GM18861 (cell line): ENCODE measurements around the gene SASH3.
A peak's percentile ranks its signal among the peaks of the same experiment; 100 is the strongest.

Experiments used
- ATAC-seq: cut with Tn5 transposase; IDR thresholded peaks from one replicate; pipeline ENCODE4 v1.9.1; 2021; ENCODE audit not compliant: unreplicated experiment

Gene SASH3

DNA sequence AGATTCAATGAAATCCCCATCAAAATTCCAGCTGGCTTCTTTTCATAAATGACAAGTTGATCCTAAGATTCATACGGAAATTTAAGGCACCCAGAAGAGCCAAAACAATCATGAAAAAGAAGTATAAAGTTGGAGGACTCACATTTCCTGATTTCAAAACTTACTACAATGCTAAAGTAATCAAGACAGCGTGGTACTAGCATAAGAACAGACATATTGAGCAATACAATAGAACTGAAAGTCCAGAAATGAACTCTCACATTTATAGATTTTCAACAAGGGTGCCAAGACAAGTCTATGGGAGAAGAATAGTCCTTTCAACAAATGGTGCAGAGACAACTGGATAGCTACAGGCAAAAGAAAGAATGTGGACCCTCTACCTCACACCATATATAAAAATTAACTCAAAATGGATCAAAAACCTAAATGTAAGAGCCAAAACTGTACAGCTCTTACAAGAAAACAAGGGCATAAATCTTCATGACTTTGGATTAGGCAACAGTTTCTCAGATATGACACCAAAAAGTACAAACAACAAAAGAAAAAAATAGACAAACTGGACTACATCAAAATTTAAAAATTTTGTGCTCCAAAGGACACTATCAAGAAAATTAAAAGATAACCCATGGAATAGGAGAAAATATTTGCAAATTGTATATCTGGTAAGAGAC is 28.5 kb downstream of the SASH3 start:
- ATAC-seq = no peak

DNA sequence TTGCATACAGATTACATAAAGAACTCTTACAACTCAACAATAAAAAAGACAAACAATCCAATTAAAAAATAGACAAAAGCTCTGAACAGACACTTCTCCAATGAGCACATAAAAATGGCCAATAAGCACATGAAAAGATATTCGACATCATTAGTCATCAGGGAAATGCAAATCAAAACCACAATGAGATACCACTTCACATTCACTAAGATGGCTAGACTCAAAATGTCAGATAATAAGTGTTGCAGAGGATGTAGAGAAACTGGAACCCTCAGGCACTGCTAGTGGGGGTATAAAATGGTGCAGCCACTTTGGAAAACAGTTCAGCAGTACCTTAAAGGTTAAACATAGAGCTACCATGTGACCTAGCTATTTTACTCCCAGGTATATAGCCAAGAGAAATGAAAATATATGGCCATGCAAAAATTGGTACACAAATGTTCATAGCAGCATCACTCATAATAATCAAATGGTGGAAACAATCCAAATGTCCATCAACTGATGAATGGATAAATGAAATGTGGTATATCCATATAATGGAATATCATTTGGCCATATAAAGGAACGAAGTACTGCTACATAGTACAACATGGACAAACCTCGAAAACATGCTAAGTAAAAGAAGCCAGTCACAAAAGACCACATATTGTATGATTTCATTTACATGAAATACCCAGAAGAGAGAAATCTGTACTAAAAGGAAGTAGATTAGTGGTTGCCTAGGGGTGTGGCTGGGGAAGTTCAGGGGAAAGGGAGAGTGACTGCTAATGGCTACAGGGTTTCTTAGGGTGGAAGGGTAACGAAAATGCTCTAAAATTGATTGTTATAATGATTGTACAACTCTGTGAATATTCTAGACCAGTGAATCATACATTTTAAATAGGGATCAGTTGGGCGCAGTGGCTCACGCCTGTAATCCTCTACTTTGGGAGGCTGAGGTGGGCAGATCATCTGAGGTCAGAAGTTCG is 29.4 kb downstream of the SASH3 start:
- no peak for ATAC-seq

DNA sequence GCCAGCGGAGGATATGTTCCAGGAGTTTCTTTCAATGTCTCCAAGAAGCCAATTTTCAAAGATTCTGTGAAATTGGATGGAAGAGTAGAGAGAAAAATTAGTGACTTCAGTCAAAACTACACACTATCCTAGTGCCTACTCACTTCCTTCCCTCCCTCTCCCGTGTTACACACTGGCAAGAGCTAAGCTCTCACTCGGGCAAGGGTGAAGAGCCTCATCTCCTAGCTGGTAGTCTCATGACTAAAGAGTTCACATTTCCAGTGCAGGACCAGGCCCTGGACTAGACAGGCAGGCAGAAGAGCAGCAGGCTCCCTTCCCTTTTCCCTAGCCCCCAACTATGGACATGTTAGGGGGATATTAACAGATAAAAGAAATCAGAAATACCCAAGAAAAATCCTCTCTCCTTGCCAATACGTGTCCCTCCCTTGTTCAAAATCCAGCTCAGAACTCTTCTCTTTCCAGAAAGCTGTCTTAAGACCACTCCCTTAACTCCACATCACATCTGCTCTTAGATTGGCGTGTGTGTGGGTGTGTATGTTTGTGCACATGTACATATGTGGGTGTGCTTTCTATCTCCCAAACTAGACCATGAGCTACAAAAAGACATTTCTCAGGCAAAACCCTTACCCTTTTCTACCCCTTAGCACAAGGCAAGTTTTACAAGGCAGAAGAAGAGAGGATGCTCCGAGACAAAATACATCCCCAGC is 34.1 kb downstream of the SASH3 start:
- no peak for ATAC-seq

DNA sequence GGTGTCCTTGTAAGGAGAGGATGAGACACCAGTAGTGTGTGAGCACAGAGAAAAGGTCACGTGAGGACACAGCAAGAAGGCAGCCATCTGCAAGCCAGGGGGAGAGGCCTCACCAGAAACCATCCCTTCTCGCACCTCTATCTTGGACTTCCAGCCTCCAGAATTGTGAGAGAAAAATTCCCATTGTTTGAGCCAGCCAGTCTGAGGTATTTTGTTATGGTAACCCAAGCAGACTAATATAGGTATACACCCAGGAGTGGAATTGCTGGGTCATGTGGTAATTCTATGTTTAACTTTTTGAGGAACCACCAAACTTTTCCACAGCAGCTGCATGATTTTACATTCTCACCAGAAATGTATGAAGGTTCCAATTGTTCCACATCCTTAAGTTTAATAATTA is 38.4 kb downstream of the SASH3 start:
- no peak for ATAC-seq

DNA sequence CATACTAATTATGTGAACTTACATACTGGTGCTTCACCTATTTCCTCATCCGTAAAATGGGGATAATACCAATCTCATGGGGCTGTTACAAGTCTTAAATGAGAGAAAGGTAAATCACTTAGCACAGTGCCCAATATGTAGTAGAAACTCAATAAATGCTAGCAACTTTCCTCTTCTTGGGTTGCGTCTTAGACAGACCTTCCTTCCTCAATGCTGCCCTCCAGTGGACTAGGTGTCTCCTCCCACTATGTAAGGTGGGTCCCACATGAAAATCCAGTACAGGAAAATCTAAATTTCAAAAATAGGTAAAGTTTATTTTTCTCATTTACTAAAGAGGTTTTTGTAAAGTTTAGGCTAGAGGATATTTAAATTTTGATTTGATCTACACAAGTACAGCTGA is 43.4 kb downstream of the SASH3 start:
- ATAC-seq = peak; percentile 85

DNA sequence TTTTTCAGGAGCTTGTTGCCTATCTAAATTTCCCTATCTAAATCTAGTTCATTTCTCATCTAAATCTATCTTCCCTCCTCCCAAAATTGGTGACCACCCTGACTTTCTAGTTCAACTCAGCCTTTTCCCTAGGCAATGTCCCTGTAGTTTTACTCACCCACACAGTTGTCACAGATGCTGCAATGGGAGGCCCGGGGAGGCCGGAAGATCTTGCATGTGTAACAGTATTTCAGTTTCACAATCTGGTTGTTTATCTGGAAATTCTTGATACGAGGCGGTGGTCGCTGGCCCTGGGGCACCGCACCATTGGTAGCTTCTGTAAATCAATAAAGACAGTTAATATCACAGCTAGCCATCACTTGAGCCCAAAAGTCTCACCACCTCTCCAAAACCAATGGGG is 43.8 kb downstream of the SASH3 start:
- no peak for ATAC-seq

DNA sequence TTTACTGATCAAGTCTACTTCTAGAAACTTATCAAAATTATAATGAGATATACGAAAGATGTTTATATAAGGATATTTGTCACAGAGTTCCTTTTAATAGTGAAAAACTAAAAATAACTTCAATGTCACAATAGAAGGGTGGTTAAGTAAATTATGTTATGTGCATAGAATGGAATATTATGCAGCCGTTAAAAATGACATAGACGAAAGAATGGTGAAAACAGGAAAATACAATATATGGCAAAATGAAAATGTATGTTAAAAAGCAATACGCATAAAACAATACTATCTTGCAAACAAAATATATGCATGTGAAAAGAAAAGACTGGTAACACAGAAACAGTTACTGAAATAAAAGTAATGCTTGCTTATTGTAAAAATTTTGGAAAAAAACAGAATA is 44.9 kb downstream of the SASH3 start:
- no peak for ATAC-seq

DNA sequence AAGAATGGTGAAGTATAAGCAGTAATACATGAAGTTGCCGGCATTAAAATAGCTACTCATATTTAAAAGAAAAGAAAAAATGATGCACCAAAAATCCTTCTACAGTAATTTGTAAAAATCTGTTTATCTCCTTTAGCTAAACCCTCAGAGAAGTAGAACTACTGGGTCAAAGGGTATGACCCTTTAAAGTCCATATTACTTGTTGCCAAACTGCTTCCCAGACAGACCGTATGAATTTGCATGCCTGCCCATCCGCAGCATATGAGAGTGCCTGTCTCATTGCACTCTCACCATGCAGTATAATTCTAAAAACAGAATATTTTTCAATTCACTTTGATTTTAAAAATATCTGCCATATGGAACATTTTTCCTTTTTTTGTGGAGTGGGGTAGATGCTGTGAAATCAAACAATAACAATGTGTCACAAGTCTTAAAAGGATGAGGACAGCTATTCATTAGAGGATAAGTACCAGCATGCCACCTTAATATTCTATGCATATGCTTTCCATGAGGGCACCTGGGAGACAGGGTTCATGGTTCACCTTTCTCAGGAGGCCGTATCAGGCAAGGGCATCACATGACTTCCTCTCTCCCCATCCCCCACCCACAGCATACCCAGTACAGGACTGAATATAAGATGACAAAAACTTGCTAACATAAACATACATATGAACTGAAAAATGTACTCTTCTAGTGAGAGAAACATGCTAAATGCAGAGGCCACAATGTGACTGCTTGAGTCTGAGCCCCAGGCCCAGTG is 46.2 kb downstream of the SASH3 start:
- ATAC-seq = no peak

DNA sequence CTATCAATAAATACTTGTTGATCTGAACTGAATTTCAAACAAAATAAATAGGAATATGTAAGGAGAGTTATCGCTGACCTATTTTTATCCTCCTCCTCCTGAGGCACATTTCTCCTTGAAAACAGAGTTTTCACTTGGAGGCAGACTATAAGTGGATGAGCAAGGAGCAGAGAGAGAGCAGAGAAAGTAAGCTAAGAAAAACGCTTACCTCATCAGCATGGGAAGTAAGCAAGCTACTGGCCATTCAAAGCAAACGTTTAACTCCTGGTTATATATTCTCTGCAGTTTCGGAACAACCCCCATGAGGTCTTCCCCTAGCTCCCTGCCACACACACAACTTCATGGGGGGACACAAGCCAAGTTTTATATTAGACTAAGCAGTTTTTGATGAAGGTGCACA is 50.7 kb downstream of the SASH3 start:
- no peak for ATAC-seq

DNA sequence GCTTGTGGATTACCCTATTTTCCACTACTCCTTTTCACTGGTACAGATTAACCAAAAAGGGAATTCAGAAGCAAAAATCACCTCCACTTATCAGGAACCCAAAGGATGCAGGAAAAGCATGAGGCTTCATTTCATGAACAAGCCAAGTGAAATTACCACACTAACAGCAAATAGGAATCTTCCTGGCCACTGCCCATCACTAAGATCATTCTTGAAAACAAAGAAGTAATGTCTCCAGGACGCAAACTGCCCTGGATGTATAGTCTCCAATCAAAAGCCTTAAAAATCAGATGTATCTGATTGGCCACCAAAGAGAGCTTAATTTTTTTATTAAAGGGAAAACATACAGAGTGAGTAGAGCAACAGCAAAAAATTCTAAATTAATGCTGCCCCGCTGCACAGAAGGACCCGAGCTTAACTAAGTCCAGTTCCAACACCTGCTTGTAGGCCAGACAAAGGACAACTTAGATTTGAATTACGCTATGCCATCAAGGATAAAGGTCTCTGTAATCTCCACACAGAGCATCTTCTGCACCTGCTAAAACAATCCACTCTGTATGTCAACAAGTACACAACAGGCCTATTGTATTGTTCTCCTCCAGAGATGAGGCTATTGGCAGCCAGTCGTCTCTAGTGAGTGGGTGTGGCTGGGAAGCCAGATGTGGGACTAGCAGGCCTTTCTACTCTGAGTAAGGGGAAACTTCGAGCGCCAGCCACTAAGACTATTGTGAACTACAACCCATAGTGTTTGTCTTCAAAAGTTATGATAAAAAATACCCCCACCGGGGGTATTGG is 51.5 kb downstream of the SASH3 start:
- ATAC-seq = no peak

DNA sequence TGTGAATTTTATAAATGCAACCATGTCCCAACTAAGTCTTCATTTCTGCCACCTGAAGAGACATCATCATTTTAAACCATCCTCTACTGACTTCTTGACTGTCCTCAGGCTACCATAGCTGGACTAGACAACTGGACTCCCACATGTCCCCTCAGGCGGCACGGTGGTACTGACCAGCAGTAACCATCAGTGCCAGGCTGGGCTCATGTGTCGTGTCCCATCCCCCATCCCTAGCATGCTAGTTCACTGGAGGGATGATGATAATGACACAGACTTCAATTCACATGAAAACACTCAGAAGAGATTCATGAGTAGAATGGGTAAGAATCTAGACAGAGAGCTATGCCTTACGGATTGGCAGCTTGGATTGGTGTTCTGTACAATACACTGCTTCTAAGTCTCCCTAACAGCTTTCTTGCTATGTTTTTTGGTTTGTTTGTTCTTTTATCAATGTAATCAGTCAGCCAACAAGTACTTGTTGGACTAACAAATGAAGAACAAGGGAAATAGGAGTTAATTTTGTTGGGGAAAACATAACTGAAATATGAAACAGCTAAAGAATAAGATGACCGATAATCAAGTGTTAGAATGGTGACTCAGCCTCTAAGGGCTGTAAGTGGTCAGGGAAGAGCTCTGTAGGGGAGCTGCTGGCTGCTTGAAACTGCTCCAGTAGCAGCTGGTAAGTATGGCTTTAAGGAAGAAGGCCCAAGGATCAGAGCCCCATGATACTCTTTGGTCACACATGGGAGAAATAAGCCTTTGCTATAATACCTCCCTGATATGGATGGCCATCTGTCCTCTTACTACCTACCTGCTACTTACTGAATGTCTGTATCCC is 53.6 kb downstream of the SASH3 start:
- no peak for ATAC-seq

DNA sequence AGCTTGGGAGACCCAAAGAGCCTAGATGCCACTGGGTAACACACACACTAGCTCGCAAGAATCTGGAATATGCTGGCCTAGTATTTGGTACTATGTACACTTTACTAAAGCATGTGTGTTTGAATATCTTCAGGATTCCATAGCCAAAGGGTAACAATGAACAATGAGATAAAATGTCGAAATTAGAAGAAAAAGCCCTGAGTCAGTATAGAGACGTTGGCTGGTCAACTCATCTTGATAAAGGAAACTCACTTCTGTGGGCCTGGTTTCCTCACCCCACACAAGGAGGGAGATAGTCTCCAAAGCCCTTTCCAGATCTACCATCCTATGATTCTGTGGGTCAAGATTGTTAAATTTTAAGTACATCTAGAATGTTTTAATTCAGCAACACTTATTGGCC is 57.1 kb downstream of the SASH3 start:
- no peak for ATAC-seq

DNA sequence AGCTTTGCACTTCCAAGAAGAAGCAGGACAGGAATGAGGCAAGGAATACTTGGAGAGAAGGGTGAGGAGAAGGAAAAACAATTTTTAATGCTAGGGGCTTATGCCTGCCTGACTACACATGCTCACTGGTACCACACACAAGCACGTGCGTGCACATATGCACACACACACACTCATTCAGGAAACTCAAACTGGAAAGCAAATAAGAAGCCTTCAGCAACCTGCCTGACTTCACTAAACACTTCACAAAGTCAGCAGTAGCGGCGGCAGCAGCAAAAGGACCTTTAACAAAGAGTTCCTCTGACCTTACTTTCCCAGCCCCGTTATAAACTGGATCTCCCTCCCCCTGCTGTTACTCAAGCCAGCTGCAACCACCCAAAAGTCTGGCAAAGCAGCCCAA is 60.6 kb downstream of the SASH3 start:
- ATAC-seq = no peak

DNA sequence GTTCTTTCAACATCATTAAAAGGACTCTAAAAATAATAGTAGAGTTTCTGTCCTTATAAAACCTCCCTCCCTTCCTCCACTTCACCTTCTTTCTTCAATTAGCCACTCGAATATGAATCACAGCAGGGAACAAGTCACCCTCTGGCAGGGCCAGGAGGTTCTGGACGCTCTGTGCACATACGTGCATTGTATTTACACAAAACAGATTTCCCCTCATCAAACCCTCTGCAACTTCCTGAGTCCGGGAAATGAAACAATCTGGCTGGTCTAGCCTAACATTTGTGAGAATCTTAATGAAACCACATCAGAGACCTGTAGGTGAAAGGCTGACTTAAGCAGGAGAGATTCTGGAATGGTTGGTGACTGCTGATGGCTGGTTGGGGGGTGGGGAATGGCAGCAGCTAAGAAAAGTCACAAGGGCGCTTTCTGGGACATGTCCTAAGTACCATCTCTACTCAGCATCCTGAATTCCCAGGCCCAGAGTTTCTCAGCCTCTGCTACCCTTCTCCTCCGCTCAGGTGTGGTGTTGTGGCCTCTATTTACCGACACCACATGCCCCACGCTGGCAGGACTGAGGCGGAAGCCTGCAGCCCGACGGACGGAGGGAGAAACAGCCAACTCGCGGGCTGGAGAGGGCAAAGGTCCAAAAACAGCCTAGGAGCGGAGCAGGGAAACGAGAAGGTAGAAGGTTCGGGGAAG is 62.9 kb downstream of the SASH3 start:
- no peak for ATAC-seq

DNA sequence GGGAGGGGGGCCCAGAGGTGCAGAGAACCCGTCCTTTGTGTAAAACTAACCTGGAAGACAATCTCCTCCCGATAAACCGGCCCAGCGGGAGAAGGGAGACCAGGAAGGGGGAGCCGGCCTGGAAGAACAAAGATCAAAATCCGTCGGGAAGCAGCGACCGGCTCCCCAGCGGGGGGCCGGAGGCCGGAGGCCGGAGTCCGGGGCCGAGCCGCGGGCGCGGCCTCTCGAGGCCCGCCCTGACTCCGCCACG is 63.4 kb downstream of the SASH3 start:
- no peak for ATAC-seq

DNA sequence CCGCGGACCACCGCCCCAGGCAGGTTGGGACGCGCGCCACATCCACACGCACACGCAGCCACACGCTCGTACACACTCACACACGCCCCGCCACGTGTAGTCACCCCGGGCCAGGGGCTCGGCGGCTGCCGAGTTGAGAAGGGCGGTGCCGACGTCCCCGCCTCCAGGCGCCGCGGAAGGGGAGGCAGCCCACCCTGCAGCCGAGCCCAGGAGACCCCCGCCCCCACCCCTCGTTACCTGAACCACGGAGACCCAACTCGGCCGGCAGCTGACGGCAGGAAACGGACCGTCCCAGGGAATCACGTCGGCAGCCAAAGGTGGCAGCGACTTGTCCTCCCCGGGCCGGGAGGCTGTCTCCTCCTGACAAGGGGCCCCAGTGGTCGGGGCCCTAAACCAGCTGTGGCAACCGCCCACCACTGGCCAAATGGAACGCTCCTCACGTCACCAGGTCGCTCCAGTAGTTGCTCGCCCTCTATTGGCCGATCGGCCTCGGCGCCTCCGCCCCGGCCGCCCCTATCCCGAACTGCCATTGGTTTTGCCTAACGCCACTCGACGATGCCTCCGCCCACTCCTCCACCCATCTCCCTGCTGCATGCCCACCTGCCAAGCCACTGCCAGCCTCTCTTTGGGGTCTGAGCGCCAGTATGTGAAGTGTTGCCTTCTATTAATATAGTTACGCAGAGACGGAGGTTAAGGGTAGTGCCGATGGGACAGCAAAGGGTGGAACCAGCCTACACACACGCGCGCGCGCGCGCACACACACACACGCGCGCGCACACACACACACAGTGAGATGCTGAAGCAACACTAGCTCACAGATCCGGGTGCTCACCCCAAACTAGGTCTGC is 63.9 kb downstream of the SASH3 start, which contains the start of gene ZDHHC9:
TSS of gene ZDHHC9 (minus strand) at position 428 of the 848 bp plus-strand sequence. CDS start 1,941 bp downstream, outside the sequence.
- ATAC-seq = peak; percentile 94
